GM18498 (cell line): ENCODE measurements around the gene SELENOP.
A peak's percentile ranks its signal among the peaks of the same experiment; 100 is the strongest.

Experiments used
- ATAC-seq: cut with Tn5 transposase; IDR thresholded peaks from one replicate; pipeline ENCODE4 v1.9.1; 2021; ENCODE audit warnings: mild to moderate bottlenecking, moderate library complexity; ENCODE audit not compliant: unreplicated experiment

Gene SELENOP

GRCh38 chr5:42798284-42799240 lies 13.1 kb downstream of the SELENOP start:
- ATAC-seq: no peak

GRCh38 chr5:42791151-42791550 lies 20.5 kb downstream of the SELENOP start:
- no peak for ATAC-seq

- no peak for ATAC-seq
These were observed 23.8 kb downstream of the SELENOP start for GRCh38 chr5:42787845-42788244.

GRCh38 chr5:42787073-42787472 lies 24.6 kb downstream of the SELENOP start:
- no peak for ATAC-seq

- no peak for ATAC-seq
These were observed 25.9 kb downstream of the SELENOP start for GRCh38 chr5:42785756-42786155.

- no peak for ATAC-seq
These were observed 27.6 kb downstream of the SELENOP start for GRCh38 chr5:42784132-42784531.

- no peak for ATAC-seq
These were observed 30.1 kb downstream of the SELENOP start for GRCh38 chr5:42781584-42781983.

GRCh38 chr5:42779083-42779482 lies 32.6 kb downstream of the SELENOP start:
- ATAC-seq: peak; percentile 87

GRCh38 chr5:42772265-42772993 lies 39.3 kb downstream of the SELENOP start:
- ATAC-seq: no peak

- no peak for ATAC-seq
These were observed 41.7 kb downstream of the SELENOP start for GRCh38 chr5:42770003-42770402.

- ATAC-seq: no peak
These were observed 43.6 kb downstream of the SELENOP start for GRCh38 chr5:42768106-42768504.

- peak; percentile 53 for ATAC-seq
These were observed 44.1 kb downstream of the SELENOP start for GRCh38 chr5:42767491-42768105.

GRCh38 chr5:42761791-42762190 lies 49.9 kb downstream of the SELENOP start:
- ATAC-seq: no peak

- ATAC-seq: no peak
These were observed 51.3 kb downstream of the SELENOP start for GRCh38 chr5:42760426-42760825.

GRCh38 chr5:42759456-42759855 lies 52.2 kb downstream of the SELENOP start:
- no peak for ATAC-seq

GRCh38 chr5:42756606-42757601 lies 54.8 kb downstream of the SELENOP start, which contains the start of gene CCDC152:
TSS of gene CCDC152 (plus strand) at chr5:42756818. CDS start at chr5:42759122, 2,304 bp downstream.
- peak; percentile 91 for ATAC-seq

- ATAC-seq: no peak
These were observed 58.6 kb downstream of the SELENOP start for GRCh38 chr5:42753099-42753498.

GRCh38 chr5:42751044-42751443 lies 60.6 kb downstream of the SELENOP start:
- no peak for ATAC-seq

- no peak for ATAC-seq
These were observed 61.2 kb downstream of the SELENOP start for GRCh38 chr5:42750507-42750906.
